ENCODE measurements around the gene ZBTB6. TPM values are rescaled to one million over a fixed set of nuclear protein-coding genes. Genes with fewer than 3 reads are reported as not detected.

ZBTB6 gene
- total and polyA plus RNA-seq, 9 of the 15 experiments (the other 6 are each of a cell fraction or from before 2014, with no cell fraction given), result 1.4 to 7.2 (median 5.3) TPM

GRCh38 chr9:122940454-122940748 is 27.3 kb upstream of the ZBTB6 start (continued):
- TF ChIP-seq THAP12 (CRISPR knock-in tag; IDR thresholded peaks at IDR 0.05), result no peak
- no peak for TF ChIP-seq ZNF699 (CRISPR knock-in tag; IDR thresholded peaks at IDR 0.05; ENCODE audit: insufficient replicate concordance)
- no peak for TF ChIP-seq TSHZ1 (CRISPR knock-in tag; IDR thresholded peaks at IDR 0.05)
- TF ChIP-seq ZFP30 (CRISPR knock-in tag; IDR thresholded peaks at IDR 0.05; ENCODE audit: borderline replicate concordance), result no peak
- no peak for TF ChIP-seq ZNF134 (CRISPR knock-in tag; conservative IDR thresholded peaks at IDR 0.05)
- no peak for TF ChIP-seq ATF6 (CRISPR knock-in tag; IDR thresholded peaks at IDR 0.05)
- TF ChIP-seq HNRNPK (IDR thresholded peaks at IDR 0.05; ENCODE audit: low read depth, low read length, poor library complexity, severe bottlenecking), result no peak
- no peak for TF ChIP-seq E2F6 (IDR thresholded peaks at IDR 0.05; ENCODE audit: borderline replicate concordance in 1 of 2, extremely low read depth in 1 of 2, insufficient read depth in 1 of 2, insufficient read length in 1 of 2, low read depth in 1 of 2, low read length in 1 of 2, poor library complexity in 1 of 2, severe bottlenecking in 1 of 2)
- TF ChIP-seq TAF9B (IDR thresholded peaks at IDR 0.05; ENCODE audit: partially characterized antibody), result no peak
- TF ChIP-seq PHB (CRISPR knock-in tag; IDR thresholded peaks at IDR 0.05), result no peak
- no peak for TF ChIP-seq DACH1 (IDR thresholded peaks at IDR 0.05; ENCODE audit: partially characterized antibody)
- no peak for TF ChIP-seq MEF2A (IDR thresholded peaks at IDR 0.05; ENCODE audit: control insufficient read depth, low read depth, low read length)
- 0 out of 4 replicates have a peak, but pooled peaks of 1 of the 2 experiments have one; percentile 58 for TF ChIP-seq NONO (IDR thresholded peaks at IDR 0.05; ENCODE audit: low read depth in 2 of 2, low read length in 1 of 2)
- no peak for TF ChIP-seq CGGBP1 (CRISPR knock-in tag; IDR thresholded peaks at IDR 0.05)
- no peak for TF ChIP-seq ZNF830 (CRISPR knock-in tag; IDR thresholded peaks at IDR 0.05)
- TF ChIP-seq HDAC3 (IDR thresholded peaks at IDR 0.05; ENCODE audit: borderline replicate concordance, partially characterized antibody), result no peak
